ENCODE results near the gene CNTNAP2.
"Not testable (repeated sequence)": the region's sequence is repeated elsewhere in the genome, so short reads cannot be mapped to it uniquely, and the experiment has no call there.

CNTNAP2 gene

GRCh38 chr7:148298768-148299167 lies 2182.2 kb downstream of the CNTNAP2 start:
- not testable (repeated sequence) for DNase-seq

GRCh38 chr7:148299350-148300276 lies 2183.0 kb downstream of the CNTNAP2 start:
- DNase-seq: no peak

GRCh38 chr7:148302436-148302835 lies 2185.8 kb downstream of the CNTNAP2 start:
- not testable (repeated sequence) for DNase-seq

- peak; percentile 71 for DNase-seq
Measured at GRCh38 chr7:148303295-148304082, 2186.9 kb downstream of the CNTNAP2 start.

- DNase-seq: no peak
Measured at GRCh38 chr7:148304083-148304335, 2187.4 kb downstream of the CNTNAP2 start.

- DNase-seq: no peak
Measured at GRCh38 chr7:148304456-148304855, 2187.9 kb downstream of the CNTNAP2 start.

- no peak for DNase-seq
Measured at GRCh38 chr7:148306759-148307158, 2190.2 kb downstream of the CNTNAP2 start.

- DNase-seq: no peak
Measured at GRCh38 chr7:148318102-148318811, 2201.7 kb downstream of the CNTNAP2 start.

GRCh38 chr7:148318838-148319237 lies 2202.2 kb downstream of the CNTNAP2 start:
- DNase-seq: no peak

GRCh38 chr7:148319316-148319808 lies 2202.8 kb downstream of the CNTNAP2 start:
- DNase-seq: no peak

GRCh38 chr7:148325208-148325607 lies 2208.6 kb downstream of the CNTNAP2 start:
- no peak for DNase-seq

GRCh38 chr7:148327379-148327778 lies 2210.8 kb downstream of the CNTNAP2 start:
- no peak for DNase-seq

- DNase-seq: no peak
Measured at GRCh38 chr7:148328906-148329305, 2212.3 kb downstream of the CNTNAP2 start.

GRCh38 chr7:148330124-148330818 lies 2213.7 kb downstream of the CNTNAP2 start:
- no peak for DNase-seq

GRCh38 chr7:148330822-148331221 lies 2214.2 kb downstream of the CNTNAP2 start:
- no peak for DNase-seq

GRCh38 chr7:148331456-148331855 lies 2214.9 kb downstream of the CNTNAP2 start:
- not testable (repeated sequence) for DNase-seq

GRCh38 chr7:148332191-148333186 lies 2215.9 kb downstream of the CNTNAP2 start:
- no peak for DNase-seq

GRCh38 chr7:148334441-148334956 lies 2217.9 kb downstream of the CNTNAP2 start:
- DNase-seq: no peak

- no peak for DNase-seq
Measured at GRCh38 chr7:148334959-148335577, 2218.5 kb downstream of the CNTNAP2 start.

GRCh38 chr7:148335790-148336189 lies 2219.2 kb downstream of the CNTNAP2 start:
- DNase-seq: no peak

- DNase-seq: no peak
Measured at GRCh38 chr7:148336411-148336810, 2219.8 kb downstream of the CNTNAP2 start.
